ENCODE data around the gene VEGFD.

The VEGFD gene

GRCh38 chrX:15382813-15383212, 1.4 kb downstream of the VEGFD start:
- H3K27me3 ChIP-seq (ENCODE audit: insufficient read depth, low read depth, severe bottlenecking): peaks cover 7% of the 10 kb centered on the region
- peak; percentile 16; the same call in 1 of the 2 replicates for TF ChIP-seq CTCF (IDR thresholded peaks at IDR 0.05; ENCODE audit: low read depth, low read length)
- H3K9me3 ChIP-seq (ENCODE audit: severe bottlenecking): no peaks in the 10 kb centered on the region
- no peak overlapping the region for H3K27ac ChIP-seq
- peak; percentile 15 for DNase-seq
- H3K36me3 ChIP-seq: no peaks in the 10 kb centered on the region
- no peak overlapping the region for H3K4me3 ChIP-seq (ENCODE audit: low read depth, low read length)

- DNase-seq: no peak
- no peak for TF ChIP-seq CTCF (IDR thresholded peaks at IDR 0.05; ENCODE audit: low read depth, low read length)
Measured at GRCh38 chrX:15376956-15377355, 7.3 kb downstream of the VEGFD start.

GRCh38 chrX:15373976-15374375, 10.2 kb downstream of the VEGFD start:
- no peak overlapping the region for H3K27ac ChIP-seq
- no peaks in the 10 kb centered on the region for H3K9me3 ChIP-seq (ENCODE audit: severe bottlenecking)
- no peak for TF ChIP-seq CTCF (IDR thresholded peaks at IDR 0.05; ENCODE audit: low read depth, low read length)
- no peaks in the 10 kb centered on the region for H3K36me3 ChIP-seq
- H3K4me3 ChIP-seq (ENCODE audit: low read depth, low read length): no peak overlapping the region
- no peak for DNase-seq
- peaks cover 4% of the 10 kb centered on the region for H3K27me3 ChIP-seq (ENCODE audit: insufficient read depth, low read depth, severe bottlenecking)

More at GRCh38 chrX:15376956-15377355, 7.3 kb downstream of the VEGFD start:
- Histone ChIP-seq H3K9me3 (ENCODE audit: severe bottlenecking) (no peaks in the 10 kb centered on the region), H3K27me3 (ENCODE audit: insufficient read depth, low read depth, severe bottlenecking) (peaks cover 4% of the 10 kb centered on the region), H3K4me3 (ENCODE audit: low read depth, low read length) (no peak overlapping the region), H3K36me3 (no peaks in the 10 kb centered on the region), H3K27ac (no peak overlapping the region)

GRCh38 chrX:15366506-15367352, 17.5 kb downstream of the VEGFD start:
- TF ChIP-seq CTCF (IDR thresholded peaks at IDR 0.05; ENCODE audit: low read depth, low read length): no peak
- no peak overlapping the region for H3K4me3 ChIP-seq (ENCODE audit: low read depth, low read length)
- DNase-seq: no peak
- no peaks in the 10 kb centered on the region for H3K9me3 ChIP-seq (ENCODE audit: severe bottlenecking)
- peaks cover 8% of the 10 kb centered on the region for H3K27me3 ChIP-seq (ENCODE audit: insufficient read depth, low read depth, severe bottlenecking)
- H3K27ac ChIP-seq: no peak overlapping the region
- no peaks in the 10 kb centered on the region for H3K36me3 ChIP-seq

- H3K27ac ChIP-seq: no peak overlapping the region
- H3K27me3 ChIP-seq (ENCODE audit: insufficient read depth, low read depth, severe bottlenecking): peaks cover 3% of the 10 kb centered on the region
Measured at GRCh38 chrX:15359701-15360100, 24.5 kb downstream of the VEGFD start.

More at GRCh38 chrX:15359701-15360100, 24.5 kb downstream of the VEGFD start:
- Histone ChIP-seq H3K4me3 (ENCODE audit: low read depth, low read length) (no peak overlapping the region), H3K9me3 (ENCODE audit: severe bottlenecking) (peaks cover 4% of the 10 kb centered on the region), H3K36me3 (no peaks in the 10 kb centered on the region)
- TF ChIP-seq CTCF (IDR thresholded peaks at IDR 0.05; ENCODE audit: low read depth, low read length): no peak
- no peak for DNase-seq
